Stimulated activated naive CD8-positive, alpha-beta T cell treated with anti-CD3 and anti-CD28 coated beads, Interleukin-15, Interleukin-2, amounts not matched to agents 100 ng/mL and 50 ng/mL, for 24 hours (primary cell): ENCODE data around the gene CCDC90B.
"Not testable (repeated sequence)": the region's sequence is repeated elsewhere in the genome, so short reads cannot be mapped to it uniquely, and the experiment has no call there.

Experiments used
- H3K27ac Mint-ChIP-seq: one replicate; pipeline ENCODE4 v1.8.0; 2021; ENCODE audit warnings: mild to moderate bottlenecking, mixed read lengths
- H3K27me3 Mint-ChIP-seq: one replicate; pipeline ENCODE4 v1.8.0; 2021; ENCODE audit warnings: mixed read lengths
- H3K36me3 Mint-ChIP-seq: one replicate; pipeline ENCODE4 v1.8.0; 2021; ENCODE audit warnings: low read depth, mixed read lengths
- H3K4me1 Mint-ChIP-seq: one replicate; pipeline ENCODE4 v1.8.0; 2021; ENCODE audit warnings: low read depth, mixed read lengths
- H3K4me3 Mint-ChIP-seq: one replicate; pipeline ENCODE4 v1.8.0; 2021; ENCODE audit warnings: mild to moderate bottlenecking, mixed read lengths
- H3K9me3 Mint-ChIP-seq: one replicate; pipeline ENCODE4 v1.8.0; 2021; ENCODE audit warnings: mixed read lengths

The CCDC90B gene

GRCh38 chr11:83285771-83286528 lies at the start of gene CCDC90B:
Gene CCDC90B (minus strand): TSS chr11:83286367. CDS start chr11:83285972, 395 bp downstream.
- no peaks in the 10 kb centered on the region for H3K36me3 Mint-ChIP-seq
- peak within 1 kb of the TSS; percentile 98 for H3K27ac Mint-ChIP-seq
- H3K4me3 Mint-ChIP-seq, result peak within 1 kb of the TSS; percentile 97
- peaks cover 36% of the 10 kb centered on the region for H3K4me1 Mint-ChIP-seq
- no peaks in the 10 kb centered on the region for H3K9me3 Mint-ChIP-seq
- H3K27me3 Mint-ChIP-seq, result no peaks in the 10 kb centered on the region

- H3K36me3 Mint-ChIP-seq, result no peaks in the 10 kb centered on the region
- H3K4me3 Mint-ChIP-seq, result no peak overlapping the region
- peaks cover 3% of the 10 kb centered on the region for H3K27me3 Mint-ChIP-seq
- no peak overlapping the region for H3K27ac Mint-ChIP-seq
- H3K4me1 Mint-ChIP-seq, result no peaks in the 10 kb centered on the region
- H3K9me3 Mint-ChIP-seq, result no peaks in the 10 kb centered on the region
Observed at GRCh38 chr11:83335446-83336070, 49.4 kb upstream of the CCDC90B start.

GRCh38 chr11:83330303-83330702 lies 44.1 kb upstream of the CCDC90B start:
- H3K27me3 Mint-ChIP-seq, result peaks cover 19% of the 10 kb centered on the region
- H3K9me3 Mint-ChIP-seq, result peaks cover 3% of the 10 kb centered on the region
- H3K4me3 Mint-ChIP-seq, result no peak overlapping the region
- no peak overlapping the region for H3K27ac Mint-ChIP-seq
- no peaks in the 10 kb centered on the region for H3K4me1 Mint-ChIP-seq
- no peaks in the 10 kb centered on the region for H3K36me3 Mint-ChIP-seq

GRCh38 chr11:83326326-83326725 lies 40.2 kb upstream of the CCDC90B start:
- no peaks in the 10 kb centered on the region for H3K36me3 Mint-ChIP-seq
- no peak overlapping the region for H3K4me3 Mint-ChIP-seq
- peaks cover 41% of the 10 kb centered on the region for H3K27me3 Mint-ChIP-seq
- no peak overlapping the region for H3K27ac Mint-ChIP-seq
- H3K4me1 Mint-ChIP-seq, result no peaks in the 10 kb centered on the region
- H3K9me3 Mint-ChIP-seq, result peaks cover 3% of the 10 kb centered on the region

GRCh38 chr11:83319346-83319745 lies 33.2 kb upstream of the CCDC90B start:
- Mint-ChIP-seq H3K4me1 (no peaks in the 10 kb centered on the region), H3K27ac (no peak overlapping the region), H3K4me3 (no peak overlapping the region), H3K36me3 (no peaks in the 10 kb centered on the region), H3K9me3 (no peaks in the 10 kb centered on the region), H3K27me3 (peaks cover 20% of the 10 kb centered on the region)

- Mint-ChIP-seq H3K4me3 (no peak overlapping the region), H3K27ac (no peak overlapping the region), H3K4me1 (no peaks in the 10 kb centered on the region), H3K27me3 (peaks cover 16% of the 10 kb centered on the region), H3K36me3 (no peaks in the 10 kb centered on the region), H3K9me3 (no peaks in the 10 kb centered on the region)
Observed at GRCh38 chr11:83318931-83319330, 32.8 kb upstream of the CCDC90B start.

- H3K4me3 Mint-ChIP-seq, result no peak overlapping the region
- no peak overlapping the region for H3K27ac Mint-ChIP-seq
- H3K36me3 Mint-ChIP-seq, result no peaks in the 10 kb centered on the region
- no peaks in the 10 kb centered on the region for H3K9me3 Mint-ChIP-seq
- H3K4me1 Mint-ChIP-seq, result no peaks in the 10 kb centered on the region
- peaks cover 9% of the 10 kb centered on the region for H3K27me3 Mint-ChIP-seq
Observed at GRCh38 chr11:83317757-83318690, 31.9 kb upstream of the CCDC90B start.

GRCh38 chr11:83316897-83317268 lies 30.7 kb upstream of the CCDC90B start:
- not testable (repeated sequence) for H3K4me3 Mint-ChIP-seq, H3K9me3 Mint-ChIP-seq, H3K4me1 Mint-ChIP-seq, H3K27me3 Mint-ChIP-seq, H3K36me3 Mint-ChIP-seq, H3K27ac Mint-ChIP-seq

GRCh38 chr11:83316143-83316896 lies 30.2 kb upstream of the CCDC90B start:
- not testable (repeated sequence) for H3K36me3 Mint-ChIP-seq, H3K27ac Mint-ChIP-seq, H3K9me3 Mint-ChIP-seq, H3K4me3 Mint-ChIP-seq, H3K4me1 Mint-ChIP-seq, H3K27me3 Mint-ChIP-seq

GRCh38 chr11:83312430-83312829 lies 26.3 kb upstream of the CCDC90B start:
- Mint-ChIP-seq H3K4me1 (no peaks in the 10 kb centered on the region), H3K9me3 (no peaks in the 10 kb centered on the region), H3K27ac (no peak overlapping the region), H3K27me3 (peaks cover 4% of the 10 kb centered on the region), H3K36me3 (no peaks in the 10 kb centered on the region), H3K4me3 (no peak overlapping the region)

GRCh38 chr11:83311701-83312100 lies 25.5 kb upstream of the CCDC90B start:
- Mint-ChIP-seq H3K9me3 (no peaks in the 10 kb centered on the region), H3K4me3 (no peak overlapping the region), H3K27me3 (peaks cover 4% of the 10 kb centered on the region), H3K27ac (no peak overlapping the region), H3K4me1 (no peaks in the 10 kb centered on the region), H3K36me3 (no peaks in the 10 kb centered on the region)

- H3K36me3 Mint-ChIP-seq, result no peaks in the 10 kb centered on the region
- no peaks in the 10 kb centered on the region for H3K4me1 Mint-ChIP-seq
- no peak overlapping the region for H3K27ac Mint-ChIP-seq
- H3K9me3 Mint-ChIP-seq, result no peaks in the 10 kb centered on the region
- H3K27me3 Mint-ChIP-seq, result peaks cover 4% of the 10 kb centered on the region
- H3K4me3 Mint-ChIP-seq, result no peak overlapping the region
Observed at GRCh38 chr11:83310718-83311117, 24.6 kb upstream of the CCDC90B start.

GRCh38 chr11:83308536-83308935 lies 22.4 kb upstream of the CCDC90B start:
- H3K27me3 Mint-ChIP-seq, H3K4me1 Mint-ChIP-seq, H3K9me3 Mint-ChIP-seq, H3K4me3 Mint-ChIP-seq, H3K36me3 Mint-ChIP-seq, H3K27ac Mint-ChIP-seq: not testable (repeated sequence)

- no peaks in the 10 kb centered on the region for H3K36me3 Mint-ChIP-seq
- H3K9me3 Mint-ChIP-seq, result no peaks in the 10 kb centered on the region
- no peak overlapping the region for H3K4me3 Mint-ChIP-seq
- H3K4me1 Mint-ChIP-seq, result no peaks in the 10 kb centered on the region
- no peak overlapping the region for H3K27ac Mint-ChIP-seq
- peaks cover 4% of the 10 kb centered on the region for H3K27me3 Mint-ChIP-seq
Observed at GRCh38 chr11:83306200-83307080, 20.3 kb upstream of the CCDC90B start.
